HS-5 (cell line): ENCODE data around the gene TBX5.
A peak's percentile ranks its signal among the peaks of the same experiment; 100 is the strongest.

ENCODE experiments used
- DNase-seq: peaks from one replicate; pipeline ENCODE4 v3.0.0-alpha.2; 2012; ENCODE audit warnings: low read depth

TBX5 gene

GRCh38 chr12:114319422-114319821 lies 86.5 kb downstream of the TBX5 start:
- DNase-seq, result no peak

DNA sequence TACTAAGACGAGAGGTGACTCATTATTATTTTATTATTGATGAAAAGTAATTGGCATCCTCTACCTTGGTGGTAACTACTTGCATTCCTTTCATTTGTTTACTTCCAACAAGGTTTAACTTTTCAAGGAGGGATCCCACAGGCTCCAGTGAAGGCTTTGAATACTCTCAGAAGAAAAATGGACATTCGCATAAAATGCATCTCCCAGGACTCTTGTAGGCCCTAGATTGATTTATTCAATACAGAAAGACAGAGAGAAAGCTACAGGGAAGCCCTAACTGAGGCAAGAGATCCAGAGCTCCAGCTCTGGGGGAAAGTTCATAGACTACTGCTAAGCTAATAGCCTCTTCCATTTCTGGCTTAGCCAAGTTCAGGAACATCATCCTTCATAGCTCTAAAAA lies 87.0 kb downstream of the TBX5 start:
- no peak for DNase-seq

DNA sequence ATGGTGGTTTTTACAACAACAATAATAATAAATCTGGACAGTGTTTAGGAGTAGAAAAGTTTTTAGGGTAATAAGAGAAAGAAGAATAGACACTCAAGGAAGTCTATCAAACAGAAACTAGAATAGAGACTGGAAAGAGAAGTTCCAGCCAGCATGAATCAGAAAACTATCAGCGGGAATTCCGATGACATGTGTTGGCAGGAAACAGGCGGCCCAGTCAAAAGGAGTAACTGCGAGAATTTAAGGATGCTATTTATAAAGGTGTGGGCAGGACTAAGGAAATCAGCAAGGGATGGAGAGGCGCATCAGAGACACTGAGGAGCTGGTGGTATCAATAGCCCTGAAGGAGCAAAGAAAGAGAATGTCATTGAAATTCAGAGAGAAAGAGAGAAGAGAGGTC lies 89.9 kb downstream of the TBX5 start:
- peak; percentile 18 for DNase-seq

DNA sequence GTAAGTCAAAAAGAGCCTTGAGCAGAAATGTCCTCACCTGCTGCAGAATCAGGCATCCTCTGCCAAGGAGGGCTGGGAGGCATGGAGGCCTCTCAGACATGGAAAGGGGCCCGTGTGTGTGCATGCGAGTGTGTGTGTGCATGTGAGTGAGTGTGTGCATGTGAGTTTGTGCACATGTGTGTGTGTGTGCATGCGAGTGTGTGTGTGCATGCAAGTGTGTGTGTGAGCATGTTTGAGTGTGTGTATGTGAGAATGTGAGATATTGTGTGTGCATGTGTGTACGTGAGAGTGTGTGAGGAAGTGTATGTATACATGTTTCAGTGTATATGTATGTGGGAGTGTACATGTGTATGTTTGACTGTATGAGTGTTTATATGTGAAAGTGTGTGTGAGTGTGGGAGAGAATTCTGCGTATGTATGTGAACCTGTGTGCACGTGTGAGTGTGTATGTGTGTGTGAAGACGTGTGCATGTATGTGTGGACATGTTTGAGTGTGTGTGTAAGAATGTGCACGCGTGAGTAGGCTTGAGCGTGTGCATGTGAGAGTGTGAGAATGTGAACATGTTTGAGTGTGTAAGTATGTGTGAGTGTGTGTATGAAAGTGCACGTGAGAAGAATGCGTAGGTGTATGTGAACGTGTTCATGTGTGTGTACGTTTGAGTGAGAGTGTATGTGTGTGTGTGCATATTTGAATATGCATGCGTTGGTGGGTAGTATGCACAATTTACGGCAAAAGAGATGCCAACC lies 90.8 kb downstream of the TBX5 start:
- no peak for DNase-seq

GRCh38 chr12:114314403-114314802 lies 91.5 kb downstream of the TBX5 start:
- no peak for DNase-seq

DNA sequence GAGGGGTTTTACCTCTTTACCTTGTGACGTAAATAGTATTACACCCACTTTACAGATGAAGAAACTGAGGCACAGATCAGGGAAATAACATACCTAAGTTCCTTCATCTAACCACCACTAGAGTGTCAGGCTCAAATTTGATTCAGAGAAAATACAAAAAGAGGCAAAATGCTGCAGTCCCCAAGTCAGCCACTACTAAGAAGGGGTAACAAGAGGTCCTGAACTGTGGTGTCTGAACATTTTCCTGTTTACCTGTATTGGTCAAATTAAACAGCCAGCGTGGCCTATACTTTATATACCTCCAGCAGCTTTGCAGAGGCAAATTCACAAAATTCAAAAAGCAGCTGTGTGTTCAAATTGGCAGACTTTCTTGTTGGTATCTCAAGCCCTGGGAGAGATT lies 92.0 kb downstream of the TBX5 start:
- no peak for DNase-seq

DNA sequence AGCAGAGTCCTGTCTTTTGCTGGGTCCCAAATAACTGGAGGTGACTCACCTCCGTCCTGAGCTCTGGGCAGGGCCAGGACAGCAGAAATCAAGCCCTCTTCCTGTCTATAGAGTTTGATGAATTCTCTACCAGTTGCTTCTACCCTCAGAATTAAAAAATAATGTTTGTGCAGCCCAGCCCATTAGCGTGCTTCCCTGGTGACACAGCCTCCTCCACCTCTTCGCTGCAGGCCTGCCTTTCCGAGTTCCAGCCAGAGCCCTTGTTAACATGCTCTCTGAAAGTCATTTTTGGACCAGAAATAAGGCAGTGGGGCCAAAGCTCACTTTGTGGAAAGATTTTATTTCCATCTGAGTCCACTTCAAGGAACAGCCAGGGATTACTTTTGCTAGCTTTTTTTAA lies 94.0 kb downstream of the TBX5 start:
- no peak for DNase-seq

- DNase-seq, result peak; percentile 8
These were observed 99.3 kb downstream of the TBX5 start for GRCh38 chr12:114306646-114307045.

DNA sequence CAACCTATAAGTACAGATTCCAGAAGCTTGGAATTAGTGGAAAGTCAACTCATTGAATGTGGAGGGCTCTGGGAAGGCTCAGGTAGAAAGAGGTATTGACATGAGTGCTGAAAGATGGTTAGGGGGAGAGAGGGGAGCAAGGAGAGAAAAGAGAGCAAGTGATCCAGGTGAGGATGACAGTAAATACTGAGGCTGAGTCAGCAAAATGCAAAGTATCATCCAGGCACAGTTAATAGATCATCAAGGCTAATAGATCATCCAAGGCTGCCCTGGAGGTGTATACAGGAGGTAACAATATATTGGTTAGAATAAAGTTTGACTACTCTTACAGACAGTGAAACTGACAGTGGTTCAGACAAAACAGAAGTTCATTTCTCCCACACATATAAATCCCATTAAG lies 100.5 kb downstream of the TBX5 start:
- DNase-seq, result no peak
